ENCODE measurements around the gene TBL1X. TPM values are rescaled to one million over a fixed set of nuclear protein-coding genes. Genes with fewer than 3 reads are reported as not detected.

The TBL1X gene
- polyA plus RNA-seq, 3 donors, result 12.5 to 19.5 (median 13.8) TPM

DNA sequence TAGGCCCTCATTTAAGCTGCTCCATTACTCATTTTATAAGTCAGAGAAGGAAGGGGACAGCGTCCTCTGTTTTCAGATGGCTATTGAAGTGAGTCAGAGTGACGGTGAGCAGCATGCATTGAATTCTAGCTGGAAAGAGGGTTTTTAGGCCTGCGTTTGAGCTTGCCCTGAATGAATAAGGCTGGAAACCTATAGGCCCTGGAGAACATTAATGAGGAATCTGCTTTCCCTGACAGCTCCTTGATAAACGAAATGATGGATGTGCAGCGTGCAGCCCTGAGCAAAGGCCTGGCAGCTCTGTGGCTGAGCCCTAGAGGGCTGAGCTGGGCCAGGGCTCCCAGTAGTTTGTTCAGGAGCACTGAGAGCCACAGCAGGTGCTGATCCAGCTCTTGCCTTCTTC is 33.4 kb downstream of the TBL1X start:
- Mint-ChIP-seq H3K27ac (no peak overlapping the region), H3K4me1 (peaks cover 16% of the 10 kb centered on the region), H3K27me3 (ENCODE audit: low read depth in 3 of 3) (peaks cover 0 to 34% (median 0%) of the 10 kb centered on the region in 3 donors), H3K4me3 (no peak overlapping the region), H3K9me3 (peaks cover 0 to 3% (median 0%) of the 10 kb centered on the region in 7 donors), H3K36me3 (peaks cover 25 to 27% of the 10 kb centered on the region in 2 donors)
- Histone ChIP-seq H3K79me2 (ENCODE audit: insufficient read depth, low read length) (peaks cover 46% of the 10 kb centered on the region), H3K9me3 (replicated peaks in 1 of 2; ENCODE audit: control insufficient read depth in 1 of 2, insufficient read depth in 1 of 2, low read length in 2 of 2) (no peaks in the 10 kb centered on the region), H3K27me3 (ENCODE audit: control insufficient read depth in 2 of 2, insufficient read depth in 2 of 2, low read length in 2 of 2) (peaks cover 0 to 7% of the 10 kb centered on the region in 2 donors), H3K4me3 (replicated peaks in 1 of 3; ENCODE audit: low read depth in 2 of 3, low read length in 3 of 3) (no peak overlapping the region), H4K20me1 (ENCODE audit: insufficient read depth, low read length) (peaks cover 97% of the 10 kb centered on the region), H3K36me3 (replicated peaks in 1 of 2; ENCODE audit: control insufficient read depth in 1 of 2, insufficient read depth in 2 of 2, low read length in 2 of 2) (peaks cover 11 to 20% of the 10 kb centered on the region in 2 donors), H3K4me2 (replicated peaks; ENCODE audit: extremely low read depth, low read length, poor library complexity, severe bottlenecking) (no peak overlapping the region), H2AFZ (ENCODE audit: insufficient read depth, low read depth, low read length, poor library complexity, severe bottlenecking) (no peak overlapping the region), H3K27ac (ENCODE audit: low read depth in 1 of 2, low read length in 2 of 2) (no peak overlapping the region), H3K9ac (ENCODE audit: insufficient read depth, low read length, poor library complexity, severe bottlenecking) (no peak overlapping the region), H3K4me1 (ENCODE audit: control insufficient read depth in 1 of 2, insufficient read depth in 2 of 2, low read length in 2 of 2) (peaks cover 7 to 13% of the 10 kb centered on the region in 2 donors)
- intact Hi-C loops (cut with micrococcal nuclease), result no loop called here
- TF ChIP-seq, protein P1, sequence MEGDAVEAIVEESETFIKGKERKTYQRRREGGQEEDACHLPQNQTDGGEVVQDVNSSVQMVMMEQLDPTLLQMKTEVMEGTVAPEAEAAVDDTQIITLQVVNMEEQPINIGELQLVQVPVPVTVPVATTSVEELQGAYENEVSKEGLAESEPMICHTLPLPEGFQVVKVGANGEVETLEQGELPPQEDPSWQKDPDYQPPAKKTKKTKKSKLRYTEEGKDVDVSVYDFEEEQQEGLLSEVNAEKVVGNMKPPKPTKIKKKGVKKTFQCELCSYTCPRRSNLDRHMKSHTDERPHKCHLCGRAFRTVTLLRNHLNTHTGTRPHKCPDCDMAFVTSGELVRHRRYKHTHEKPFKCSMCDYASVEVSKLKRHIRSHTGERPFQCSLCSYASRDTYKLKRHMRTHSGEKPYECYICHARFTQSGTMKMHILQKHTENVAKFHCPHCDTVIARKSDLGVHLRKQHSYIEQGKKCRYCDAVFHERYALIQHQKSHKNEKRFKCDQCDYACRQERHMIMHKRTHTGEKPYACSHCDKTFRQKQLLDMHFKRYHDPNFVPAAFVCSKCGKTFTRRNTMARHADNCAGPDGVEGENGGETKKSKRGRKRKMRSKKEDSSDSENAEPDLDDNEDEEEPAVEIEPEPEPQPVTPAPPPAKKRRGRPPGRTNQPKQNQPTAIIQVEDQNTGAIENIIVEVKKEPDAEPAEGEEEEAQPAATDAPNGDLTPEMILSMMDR (IDR thresholded peaks at IDR 0.05), result no peak
- no peak for DNase-seq
- WGBS (ENCODE audit: insufficient coverage), result 100% methylated on average over 2 of the region's 5 CpGs

DNA sequence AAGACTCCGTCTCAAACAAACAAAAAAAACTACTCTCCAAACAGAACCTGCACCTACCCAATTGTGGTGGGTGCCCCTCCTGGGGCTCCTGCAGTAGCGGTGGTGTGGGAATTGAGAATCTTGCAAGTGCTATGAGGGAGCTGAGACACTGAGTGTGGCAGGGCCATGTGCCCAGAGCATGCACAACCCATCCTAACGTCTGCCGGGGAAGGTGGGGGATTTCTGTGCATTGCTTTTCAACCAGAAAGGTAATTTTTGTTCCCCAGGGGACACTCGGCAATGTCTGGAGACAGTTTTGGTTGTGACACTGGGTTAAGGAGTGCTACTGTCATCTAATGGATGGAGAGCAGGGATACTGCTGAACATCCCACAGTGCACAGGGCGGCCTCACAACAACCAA is 35.7 kb downstream of the TBL1X start:
- Histone ChIP-seq H3K36me3 (replicated peaks in 1 of 2; ENCODE audit: control insufficient read depth in 1 of 2, insufficient read depth in 2 of 2, low read length in 2 of 2) (peaks cover 19 to 33% of the 10 kb centered on the region in 2 donors), H4K20me1 (ENCODE audit: insufficient read depth, low read length) (peaks cover 85% of the 10 kb centered on the region), H3K4me3 (replicated peaks in 1 of 3; ENCODE audit: low read depth in 2 of 3, low read length in 3 of 3) (no peak overlapping the region), H3K4me1 (ENCODE audit: control insufficient read depth in 1 of 2, insufficient read depth in 2 of 2, low read length in 2 of 2) (no peaks in the 10 kb centered on the region), H3K27me3 (ENCODE audit: control insufficient read depth in 2 of 2, insufficient read depth in 2 of 2, low read length in 2 of 2) (peaks cover 0 to 4% of the 10 kb centered on the region in 2 donors), H3K9ac (ENCODE audit: insufficient read depth, low read length, poor library complexity, severe bottlenecking) (no peak overlapping the region), H2AFZ (ENCODE audit: insufficient read depth, low read depth, low read length, poor library complexity, severe bottlenecking) (no peak overlapping the region), H3K79me2 (ENCODE audit: insufficient read depth, low read length) (peaks cover 27% of the 10 kb centered on the region), H3K9me3 (replicated peaks in 1 of 2; ENCODE audit: control insufficient read depth in 1 of 2, insufficient read depth in 1 of 2, low read length in 2 of 2) (no peaks in the 10 kb centered on the region), H3K4me2 (replicated peaks; ENCODE audit: extremely low read depth, low read length, poor library complexity, severe bottlenecking) (no peak overlapping the region), H3K27ac (ENCODE audit: low read depth in 1 of 2, low read length in 2 of 2) (no peak overlapping the region)
- H3K9me3 Mint-ChIP-seq, result peaks cover 0 to 12% (median 2%) of the 10 kb centered on the region in 7 donors
- peaks cover 4% of the 10 kb centered on the region for H3K4me1 Mint-ChIP-seq
- H3K4me3 Mint-ChIP-seq, result no peak overlapping the region
- no peak overlapping the region for H3K27ac Mint-ChIP-seq
- intact Hi-C loops (cut with micrococcal nuclease), result no loop called here
- WGBS (ENCODE audit: insufficient coverage), result 60% methylated on average over 1 of the region's 6 CpGs
- H3K27me3 Mint-ChIP-seq (ENCODE audit: low read depth in 3 of 3), result peaks cover 0 to 41% (median 0%) of the 10 kb centered on the region in 3 donors
- peaks cover 43 to 45% of the 10 kb centered on the region in 2 donors for H3K36me3 Mint-ChIP-seq
- TF ChIP-seq, protein P1 (IDR thresholded peaks at IDR 0.05), result no peak
- DNase-seq, result no peak
